Liver (tissue), 5 donors: ENCODE data around the gene SREBF1. TPM values are rescaled to one million over a fixed set of nuclear protein-coding genes. Genes with fewer than 3 reads are reported as not detected.

Experiments used
- polyA plus RNA-seq, 2 donors: library from polyadenylated mRNA; stranded (reverse) in 1 of 2; unstranded in 1 of 2; fragments of 200-250 nt in 1 of 2; fragments of >200 nt in 1 of 2; fragmentation: Nextera tagmentation in 1 of 2; extraction: Ambion mirVana in 1 of 2; gene quantifications; one replicate each; pipeline versions ENCODE4 v1.2.1 to v1.2.3, GENCODE V29; 2013 to 2015
- small RNA-seq: library from RNA; depleted of rRNA; stranded (forward); fragments of <200 nt; gene quantifications from one replicate; pipeline ENCODE3, GENCODE V24; 2014
- total RNA-seq, 2 donors: library from RNA; depleted of rRNA; stranded (reverse); fragments of >200 nt; gene quantifications; one replicate each; pipeline ENCODE4 v1.2.3, GENCODE V29; 2014
- donor health status: healthy.
- donor health status: healthy.
- donor health status: healthy.

The SREBF1 gene
- total and polyA plus RNA-seq, 4 donors = 66.8 to 133 (median 101) TPM

Small RNA genes lying within 50 kb of the gene (small RNA-seq; reads per million reads assigned to genes)
- gene MIR33B = 5.2 reads per million, percentile 92 among the genes with 10 or more reads in this experiment
- gene MIR6777 = 0.38 reads per million, percentile 41 among the genes with 10 or more reads in this experiment

Other genes with a start within 250 kb of the SREBF1 start
- 100 to 1,000 TPM in 1 of 2 donors, 10 to 100 TPM in 1; 64.6 to 180 TPM for gene PEMT, start 245.3 kb downstream of the SREBF1 start, total RNA-seq
- gene PEMT, start 245.3 kb downstream of the SREBF1 start, polyA plus RNA-seq = 100 to 1,000 TPM; 189 to 211 TPM
- gene RAI1, start 155.5 kb downstream of the SREBF1 start, total RNA-seq = 1 to 10 TPM; 5.8 to 7.6 TPM
- 1 to 10 TPM in 1 of 2 donors, under 1 TPM in 1; 0.57 to 4.7 TPM for gene RAI1, start 155.5 kb downstream of the SREBF1 start, polyA plus RNA-seq
- 10 to 100 TPM in 1 of 2 donors, 1 to 10 TPM in 1; 5.0 to 24.0 TPM for gene TOM1L2, start 135.4 kb upstream of the SREBF1 start, total RNA-seq
- gene TOM1L2, start 135.4 kb upstream of the SREBF1 start, polyA plus RNA-seq = 10 to 100 TPM in 1 of 2 donors, 1 to 10 TPM in 1; 8.4 to 10.3 TPM
- 1 to 10 TPM in 1 of 2 donors, under 1 TPM in 1; 0.61 to 1.5 TPM for gene DRC3, start 135.9 kb upstream of the SREBF1 start, total RNA-seq
- 1 to 10 TPM in 1 of 2 donors, under 1 TPM in 1; 0.72 to 1.5 TPM for gene DRC3, start 135.9 kb upstream of the SREBF1 start, polyA plus RNA-seq
- gene ATPAF2, start 202.2 kb upstream of the SREBF1 start, total RNA-seq = 10 to 100 TPM; 12.9 to 14.4 TPM
- 10 to 100 TPM; 19.1 to 20.1 TPM for gene ATPAF2, start 202.2 kb upstream of the SREBF1 start, polyA plus RNA-seq
- gene GID4, start 202.4 kb upstream of the SREBF1 start, total RNA-seq = 1 to 10 TPM; 4.4 to 4.9 TPM
- gene GID4, start 202.4 kb upstream of the SREBF1 start, polyA plus RNA-seq = 1 to 10 TPM; 1.7 to 3.0 TPM